ENCODE results near the gene COP1. TPM values are rescaled to one million over a fixed set of nuclear protein-coding genes. Genes with fewer than 3 reads are reported as not detected.
A peak's percentile ranks its signal among the peaks of the same experiment; 100 is the strongest.

Gene COP1
- total RNA-seq, 4 donors from 2014 or later = 37.7 to 51.4 (median 44.8) TPM

- ATAC-seq = no peak
- 47 to 49% methylated on average over 4 to 5 of the region's 5 CpGs for WGBS, 2 donors (ENCODE audit: low coverage in 1 of 2)
- Histone ChIP-seq H3K9me3 (peaks cover 0 to 23% (median 0%) of the 10 kb centered on the region in 3 donors), H3K27ac (no peak overlapping the region), H3K27me3 (no peaks in the 10 kb centered on the region), H3K36me3 (peaks cover 0 to 41% of the 10 kb centered on the region in 2 donors), H3K4me3 (no peak overlapping the region), H3K4me1 (no peaks in the 10 kb centered on the region)
- TF ChIP-seq EP300 (IDR thresholded peaks at IDR 0.05) (no peak), CTCF (IDR thresholded peaks at IDR 0.05) (peak; percentile 25 to 50 (median 45)), POLR2AphosphoS5 (IDR thresholded peaks at IDR 0.05) (no peak), POLR2A (IDR thresholded peaks at IDR 0.05) (no peak)
Measured at GRCh38 chr1:176073524-176074157, 133.4 kb downstream of the COP1 start.

GRCh38 chr1:176068901-176069300 is 138.2 kb downstream of the COP1 start:
- Histone ChIP-seq H3K4me3 (no peak overlapping the region), H3K9me3 (no peaks in the 10 kb centered on the region), H3K27me3 (no peaks in the 10 kb centered on the region), H3K4me1 (no peaks in the 10 kb centered on the region), H3K36me3 (peaks cover 0 to 5% of the 10 kb centered on the region in 2 donors), H3K27ac (no peak overlapping the region)
- ATAC-seq = no peak
- TF ChIP-seq EP300 (IDR thresholded peaks at IDR 0.05) (no peak), CTCF (IDR thresholded peaks at IDR 0.05) (no peak), POLR2A (IDR thresholded peaks at IDR 0.05) (no peak), POLR2AphosphoS5 (IDR thresholded peaks at IDR 0.05) (no peak)
- WGBS, 2 donors (ENCODE audit: low coverage in 1 of 2) = 89 to 91% methylated on average over 5 of the region's 5 CpGs

- 91 to 94% methylated on average over 2 of the region's 2 CpGs for WGBS, 2 donors (ENCODE audit: low coverage in 1 of 2)
- TF ChIP-seq POLR2A (IDR thresholded peaks at IDR 0.05) (no peak), CTCF (IDR thresholded peaks at IDR 0.05) (no peak), EP300 (IDR thresholded peaks at IDR 0.05) (no peak)
- Histone ChIP-seq H3K27me3 (no peaks in the 10 kb centered on the region), H3K4me1 (no peaks in the 10 kb centered on the region), H3K4me3 (no peak overlapping the region), H3K27ac (no peak overlapping the region), H3K9me3 (no peaks in the 10 kb centered on the region), H3K36me3 (peaks cover 0 to 5% of the 10 kb centered on the region in 2 donors)
- ATAC-seq = no peak
Measured at GRCh38 chr1:176068256-176068655, 138.8 kb downstream of the COP1 start.

GRCh38 chr1:176066709-176067108 is 140.4 kb downstream of the COP1 start:
- 86 to 100% methylated on average over 1 of the region's 1 CpG for WGBS, 2 donors (ENCODE audit: low coverage in 1 of 2)
- no peak overlapping the region for H3K27ac ChIP-seq
- TF ChIP-seq CTCF (IDR thresholded peaks at IDR 0.05) (no peak), EP300 (IDR thresholded peaks at IDR 0.05) (no peak)
- H3K9me3 ChIP-seq = no peaks in the 10 kb centered on the region
- peaks cover 0 to 5% of the 10 kb centered on the region in 2 donors for H3K36me3 ChIP-seq
- H3K27me3 ChIP-seq = no peaks in the 10 kb centered on the region
- no peak overlapping the region for H3K4me3 ChIP-seq
- no peak for ATAC-seq
- H3K4me1 ChIP-seq = no peaks in the 10 kb centered on the region

GRCh38 chr1:176058686-176059085 is 148.4 kb downstream of the COP1 start:
- no peaks in the 10 kb centered on the region for H3K9me3 ChIP-seq
- no peaks in the 10 kb centered on the region for H3K4me1 ChIP-seq
- H3K27me3 ChIP-seq = no peaks in the 10 kb centered on the region
- H3K4me3 ChIP-seq = no peak overlapping the region
- WGBS, 2 donors (ENCODE audit: low coverage in 1 of 2) = 54 to 83% methylated on average over 2 of the region's 2 CpGs
- no peak for TF ChIP-seq CTCF (IDR thresholded peaks at IDR 0.05)
- TF ChIP-seq POLR2AphosphoS5 (IDR thresholded peaks at IDR 0.05) = no peak
- no peak for TF ChIP-seq POLR2A (IDR thresholded peaks at IDR 0.05)
- no peak for TF ChIP-seq EP300 (IDR thresholded peaks at IDR 0.05)
- no peak overlapping the region for H3K27ac ChIP-seq
- ATAC-seq = no peak
- peaks cover 0 to 6% of the 10 kb centered on the region in 2 donors for H3K36me3 ChIP-seq
